SK-N-SH (cell line): ENCODE measurements around the gene METTL15. TPM values are rescaled to one million over a fixed set of nuclear protein-coding genes. Genes with fewer than 3 reads are reported as not detected.
A peak's percentile ranks its signal among the peaks of the same experiment; 100 is the strongest.

ENCODE experiments used
- CTCF ChIA-PET: fragments of 300-600, 350-600 bp; formaldehyde crosslinking; extraction: SDS; loops from one replicate; lab custom pipeline; 2021; lab: Yijun Ruan, JAX
- POLR2A ChIA-PET: fragments of 350-600 bp; sonication (Branson Sonifier 250); formaldehyde crosslinking; extraction: SDS; loops from one replicate; lab custom pipeline; 2020; ENCODE audit warnings: antibody characterized with exemption, inconsistent platforms; lab: Yijun Ruan, JAX
- DNase-seq: peaks from one replicate; pipeline ENCODE4 v3.0.0; 2012
- H2AFZ ChIP-seq: fragments of 200-600 bp; sonication (generic); 2 replicates; pipeline ENCODE4 v1.8.1; 2016; ENCODE audit warnings: antibody characterized with exemption, mild to moderate bottlenecking, low read depth
- H3F3A ChIP-seq: fragments of 200-600 bp; sonication (generic); replicated peaks from 2 replicates; pipeline ENCODE3; 2016; ENCODE audit warnings: antibody characterized with exemption, mild to moderate bottlenecking; ENCODE audit not compliant: insufficient read depth
- H3K27ac ChIP-seq, 2 experiments: fragments of 200-500 bp in 1 of 2; fragments of 200-600 bp in 1 of 2; sonication (Bioruptor generic) in 1 of 2; sonication (generic), shearing (Covaris generic) in 1 of 2; 2 replicates each; pipeline versions ENCODE4 v1.5.1 to v1.6.1; 2014 to 2016; ENCODE audit warnings: low read depth in 2 of 2, inconsistent platforms in 1 of 2, low read length in 1 of 2, mild to moderate bottlenecking in 1 of 2, mixed read lengths in 1 of 2
- H3K27me3 ChIP-seq: fragments of 200-600 bp; sonication (generic), shearing (Covaris generic); 2 replicates; pipeline ENCODE4 v1.6.1; 2016; ENCODE audit warnings: mixed run types; ENCODE audit not compliant: insufficient read depth
- H3K36me3 ChIP-seq, 2 experiments: fragments of 200-500 bp in 1 of 2; fragments of 200-600 bp in 1 of 2; sonication (Bioruptor generic) in 1 of 2; sonication (generic) in 1 of 2; replicated peaks in 1 of 2; 2 replicates each; pipeline versions ENCODE3 to v1.5.1; 2014 to 2016; ENCODE audit warnings: low read length in 1 of 2, mild to moderate bottlenecking in 1 of 2; ENCODE audit not compliant: insufficient read depth in 2 of 2, control insufficient read depth in 1 of 2
- H3K4me1 ChIP-seq, 2 experiments: fragments of 200-500 bp in 1 of 2; fragments of 200-600 bp in 1 of 2; sonication (Bioruptor generic) in 1 of 2; sonication (generic), shearing (Covaris generic) in 1 of 2; 2 replicates each; pipeline versions ENCODE4 v1.5.1 to v1.6.1; 2014 to 2016; ENCODE audit warnings: low read depth in 1 of 2, low read length in 1 of 2, mixed run types in 1 of 2; ENCODE audit not compliant: insufficient read depth in 2 of 2, control insufficient read depth in 1 of 2
- H3K4me2 ChIP-seq: fragments of 200-600 bp; sonication (generic), shearing (Covaris generic); 2 replicates; pipeline ENCODE4 v1.6.1; 2017; ENCODE audit warnings: mixed run types
- H3K4me3 ChIP-seq, 2 experiments: fragments of 200-500 bp in 1 of 2; fragments of 200-600 bp in 1 of 2; sonication (Bioruptor generic) in 1 of 2; sonication (generic), shearing (Covaris generic) in 1 of 2; 2 replicates each; pipeline versions ENCODE4 v1.5.1 to v1.8.1; 2014 to 2016; ENCODE audit warnings: low read depth in 2 of 2, inconsistent platforms in 1 of 2, low read length in 1 of 2, mild to moderate bottlenecking in 1 of 2, mixed read lengths in 1 of 2, moderate library complexity in 1 of 2
- H3K79me2 ChIP-seq: fragments of 200-600 bp; sonication (generic); 2 replicates; pipeline ENCODE4 v1.8.1; 2017; ENCODE audit warnings: mild to moderate bottlenecking; ENCODE audit not compliant: insufficient read depth
- H3K9ac ChIP-seq: fragments of 200-600 bp; sonication (generic); 2 replicates; pipeline ENCODE4 v1.6.1; 2017; ENCODE audit warnings: mixed run types
- H3K9me2 ChIP-seq: fragments of 200-600 bp; sonication (generic); 2 replicates; pipeline ENCODE4 v1.6.1; 2017; ENCODE audit warnings: mixed run types
- H3K9me3 ChIP-seq: fragments of 200-600 bp; sonication (generic); 2 replicates; pipeline ENCODE4 v1.6.1; 2017; ENCODE audit warnings: mixed run types, mild to moderate bottlenecking, moderate library complexity
- H4K20me1 ChIP-seq: fragments of 200-600 bp; sonication (generic); 2 replicates; pipeline ENCODE4 v1.6.1; 2017; ENCODE audit warnings: mild to moderate bottlenecking, mixed run types; ENCODE audit not compliant: insufficient read depth
- EZH2phosphoT487 ChIP-seq: fragments of 200-600 bp; sonication (generic); IDR thresholded peaks from 2 replicates; pipeline ENCODE4 v1.6.1; 2017; ENCODE audit warnings: low read depth, mixed run types, mild to moderate bottlenecking, antibody characterized with exemption, moderate library complexity, borderline replicate concordance
- FOSL2 ChIP-seq: IDR thresholded peaks from 2 replicates; pipeline ENCODE4 v1.4.0; 2012; ENCODE audit warnings: low read depth, mild to moderate bottlenecking, moderate library complexity, borderline replicate concordance
- FOXM1 ChIP-seq: IDR thresholded peaks from 2 replicates; pipeline ENCODE4 v1.4.0; 2012; ENCODE audit warnings: low read depth, mild to moderate bottlenecking
- IRF3 ChIP-seq: fragments of 150-350 bp; IDR thresholded peaks from 2 replicates; pipeline ENCODE4 v1.6.1; 2016; ENCODE audit warnings: mild to moderate bottlenecking, low read depth, low read length
- MAX ChIP-seq: IDR thresholded peaks from 2 replicates; pipeline ENCODE4 v1.4.0; 2012; ENCODE audit warnings: low read depth
- MEF2A ChIP-seq: IDR thresholded peaks from 2 replicates; pipeline ENCODE4 v1.4.0; 2012; ENCODE audit warnings: low read depth, borderline replicate concordance
- NRF1 ChIP-seq: IDR thresholded peaks from 2 replicates; pipeline ENCODE4 v1.6.1; 2012; ENCODE audit warnings: low read depth, mild to moderate bottlenecking, low read length
- PBX3 ChIP-seq: IDR thresholded peaks from 2 replicates; pipeline ENCODE4; 2012
- RFX5 ChIP-seq: IDR thresholded peaks from 2 replicates; pipeline ENCODE4 v1.6.1; 2012; ENCODE audit warnings: mild to moderate bottlenecking, improper control_type of control experiment, low read length
- SMC3 ChIP-seq: IDR thresholded peaks from 2 replicates; pipeline ENCODE4 v1.6.1; 2012; ENCODE audit warnings: low read depth, low read length, improper control_type of control experiment
- WGBS: methylation state at CpG from one replicate; pipeline ENCODE4 v1.1.6; 2017; ENCODE audit warnings: low lambda C conversion rate; 5-methylcytosine and 5-hydroxymethylcytosine counted together
- polyA plus RNA-seq, 3 experiments: library from polyadenylated mRNA; depleted of rRNA; stranded (reverse); fragments of >200 nt; gene quantifications; 2 replicates each; pipeline ENCODE4 v1.2.3, GENCODE V29; 2012

METTL15 gene
- polyA plus RNA-seq, 1 of the 3 experiments (the other 2 are of a cell fraction) = 4.7 TPM

GRCh38 chr11:28090052-28090749 lies 18.0 kb upstream of the METTL15 start (continued):
- TF ChIP-seq NRF1 (no peak), EZH2phosphoT487 (no peak), FOXM1 (no peak), PBX3 (no peak), FOSL2 (peak; percentile 45; the same call in 1 of the 2 replicates)

- Histone ChIP-seq H3K36me3 (peaks cover 16 to 41% of the 10 kb centered on the region in 2 experiments), H3K9me3 (no peaks in the 10 kb centered on the region), H4K20me1 (no peaks in the 10 kb centered on the region), H3K4me3 (no peak overlapping the region), H3K79me2 (peaks cover 68% of the 10 kb centered on the region), H3K4me1 (peaks cover 0 to 25% of the 10 kb centered on the region in 2 experiments; a peak in 3 of 4 replicates), H3K9ac (no peak overlapping the region), H2AFZ (no peak overlapping the region), H3K4me2 (no peak overlapping the region), H3F3A (peaks cover 35% of the 10 kb centered on the region)
- POLR2A ChIA-PET = no interaction called here
- TF ChIP-seq SMC3 = no peak
- TF ChIP-seq RFX5 = no peak
- no peak for TF ChIP-seq MAX
- no peak for TF ChIP-seq EZH2phosphoT487
- no peak for TF ChIP-seq IRF3
- TF ChIP-seq, all 33 proteins: peak for 0
- Histone ChIP-seq H3K27ac (0 out of 4 replicates have a peak overlapping the region, but pooled peaks of 1 of the 2 experiments have one; percentile 0), H3K9me2 (no peaks in the 10 kb centered on the region), H3K27me3 (no peaks in the 10 kb centered on the region)
- no peak for DNase-seq
- CTCF ChIA-PET = interaction anchor here (1.2 kb wide), 1 partner anchor 20 kb away, joined by 4 read pairs; no protein-coding TSS in a partner anchor
These were observed 15.4 kb upstream of the METTL15 start for GRCh38 chr11:28092786-28093185.

GRCh38 chr11:28098257-28098656 lies 9.9 kb upstream of the METTL15 start:
- no peak for TF ChIP-seq MEF2A
- Histone ChIP-seq H3K4me3 (no peak overlapping the region), H3F3A (peaks cover 3% of the 10 kb centered on the region), H3K4me1 (peaks cover 0 to 21% of the 10 kb centered on the region in 2 experiments; a peak in 3 of 4 replicates), H3K4me2 (no peak overlapping the region), H3K79me2 (peaks cover 100% of the 10 kb centered on the region), H3K9ac (no peak overlapping the region), H3K9me2 (no peaks in the 10 kb centered on the region), H2AFZ (no peak overlapping the region), H3K27ac (no peak overlapping the region), H4K20me1 (no peaks in the 10 kb centered on the region), H3K27me3 (no peaks in the 10 kb centered on the region), H3K36me3 (peaks cover 6 to 17% of the 10 kb centered on the region in 2 experiments), H3K9me3 (no peaks in the 10 kb centered on the region)
- no peak for DNase-seq
- WGBS = 78% methylated on average over 1 of the region's 1 CpG
- ChIA-PET POLR2A (no interaction called here), CTCF (no interaction called here)
